Subcutaneous adipose tissue (tissue), 4 donors: ENCODE results near the gene SPATA6. TPM values are rescaled to one million over a fixed set of nuclear protein-coding genes. Genes with fewer than 3 reads are reported as not detected.

Experiments used
- CTCF ChIP-seq: fragments of 450-650 bp; IDR thresholded peaks from one replicate; pipeline ENCODE4 v1.5.1; 2016; ENCODE audit warnings: low read depth, mild to moderate bottlenecking, control low read depth, antibody characterized with exemption, moderate library complexity
- small RNA-seq: library from RNA; depleted of rRNA; stranded (forward); fragments of <200 nt; gene quantifications from one replicate; pipeline ENCODE3, GENCODE V24; 2016
- total RNA-seq, 4 donors: library from RNA; depleted of rRNA; stranded (reverse); fragments of >200 nt; gene quantifications; one replicate each; pipeline ENCODE4 v1.1.0, GENCODE V29; 2016

Gene SPATA6
- total RNA-seq, 4 donors from 2014 or later: 18.3 to 30.8 (median 23.5) TPM

GRCh38 chr1:48251821-48252220 is 220.2 kb downstream of the SPATA6 start:
- TF ChIP-seq CTCF: no peak

- TF ChIP-seq CTCF: no peak
Measured at GRCh38 chr1:48251323-48251722, 220.7 kb downstream of the SPATA6 start.

GRCh38 chr1:48250572-48250971 is 221.4 kb downstream of the SPATA6 start:
- TF ChIP-seq CTCF: no peak

- TF ChIP-seq CTCF: no peak
Measured at GRCh38 chr1:48249868-48250267, 222.1 kb downstream of the SPATA6 start.

GRCh38 chr1:48248356-48248755 is 223.6 kb downstream of the SPATA6 start:
- TF ChIP-seq CTCF: no peak

- no peak for TF ChIP-seq CTCF
Measured at GRCh38 chr1:48246727-48247126, 225.3 kb downstream of the SPATA6 start.

Small RNAs within 50 kb of the gene (small RNA-seq; reads per million reads assigned to genes)
- gene RNU4-61P: not detected
- not detected for gene RNU6-723P

Other genes with a start within 250 kb of the SPATA6 start
- not detected for gene SLC5A9, start 249.5 kb downstream of the SPATA6 start, total RNA-seq